ENCODE data around the gene ZNF823.
A peak's percentile ranks its signal among the peaks of the same experiment; 100 is the strongest.

The ZNF823 gene

GRCh38 chr19:11737964-11738745 lies 591 bp downstream of the ZNF823 start:
- Histone ChIP-seq H3K23ac (ENCODE audit: low read length in 2 of 2) (peak overlapping the region; percentile 60 to 97), H3K79me1 (replicated peaks; ENCODE audit: low read length, poor library complexity, severe bottlenecking) (peaks cover 15% of the 10 kb centered on the region), H2BK12ac (ENCODE audit: low read length in 2 of 2) (peak overlapping the region in 1 of 2 experiments; percentile 82), H2BK15ac (ENCODE audit: low read depth, poor library complexity, severe bottlenecking) (peak overlapping the region; percentile 93), H4K91ac (ENCODE audit: low read length) (peak overlapping the region; percentile 50), H3K9me3 (ENCODE audit: control insufficient read depth, low read length) (no peaks in the 10 kb centered on the region), H2AK5ac (ENCODE audit: low read length, severe bottlenecking) (no peak overlapping the region), H3K4me1 (ENCODE audit: control insufficient read depth, insufficient read depth, low read depth, low read length) (peaks cover 7% of the 10 kb centered on the region), H3K4ac (ENCODE audit: low read depth in 1 of 2, low read length in 2 of 2) (peak overlapping the region in 1 of 2 experiments; percentile 92), H3K14ac (ENCODE audit: low read length in 2 of 2) (peak overlapping the region in 1 of 2 experiments; percentile 89), H3K9ac (ENCODE audit: low read length) (peak overlapping the region; percentile 91), H3K18ac (ENCODE audit: low read depth in 1 of 2, low read length in 2 of 2) (peak overlapping the region; percentile 77 to 92), H3K36me3 (ENCODE audit: control insufficient read depth in 1 of 2, insufficient read depth in 2 of 2, low read depth in 1 of 2, low read length in 2 of 2) (no peaks in the 10 kb centered on the region), H3K27me3 (ENCODE audit: control insufficient read depth in 1 of 2, insufficient read depth in 1 of 2, low read length in 2 of 2) (no peaks in the 10 kb centered on the region), H2AFZ (ENCODE audit: low read depth, low read length) (peak overlapping the region; percentile 60), H2BK120ac (ENCODE audit: low read depth, low read length) (peak overlapping the region; percentile 98), H3K4me3 (ENCODE audit: insufficient read depth in 1 of 2, low read depth in 1 of 2, low read length in 2 of 2) (peak overlapping the region; percentile 93 to 94), H4K8ac (ENCODE audit: low read length) (no peak overlapping the region), H3K27ac (ENCODE audit: low read length, poor library complexity, severe bottlenecking) (peak overlapping the region; percentile 82), H3K4me2 (ENCODE audit: low read length, poor library complexity, severe bottlenecking) (peak overlapping the region; percentile 71), H2BK5ac (ENCODE audit: low read depth, low read length, poor library complexity, severe bottlenecking) (peak overlapping the region; percentile 8)
- peak; percentile 48 for DNase-seq
- under 1% methylated on average over 51 of the region's 52 CpGs for WGBS

GRCh38 chr19:11736696-11737095 lies 2.0 kb downstream of the ZNF823 start:
- whole genome bisulfite sequencing = 3% methylated on average over 1 of the region's 2 CpGs
- H4K8ac ChIP-seq (ENCODE audit: low read length) = no peak overlapping the region
- no peaks in the 10 kb centered on the region for H3K27me3 ChIP-seq (ENCODE audit: control insufficient read depth in 1 of 2, insufficient read depth in 1 of 2, low read length in 2 of 2)
- no peak overlapping the region for H3K4me2 ChIP-seq (ENCODE audit: low read length, poor library complexity, severe bottlenecking)
- no peak overlapping the region for H4K91ac ChIP-seq (ENCODE audit: low read length)
- no peak overlapping the region for H2BK120ac ChIP-seq (ENCODE audit: low read depth, low read length)
- peak overlapping the region in 1 of 2 experiments; percentile 23 for H3K4me3 ChIP-seq (ENCODE audit: insufficient read depth in 1 of 2, low read depth in 1 of 2, low read length in 2 of 2)
- peaks cover 7% of the 10 kb centered on the region for H3K4me1 ChIP-seq (ENCODE audit: control insufficient read depth, insufficient read depth, low read depth, low read length)
- H3K9me3 ChIP-seq (ENCODE audit: control insufficient read depth, low read length) = no peaks in the 10 kb centered on the region
- H3K23ac ChIP-seq (ENCODE audit: low read length in 2 of 2) = no peak overlapping the region
- no peak overlapping the region for H3K14ac ChIP-seq (ENCODE audit: low read length in 2 of 2)
- DNase-seq = peak; percentile 68
- H3K36me3 ChIP-seq (ENCODE audit: control insufficient read depth in 1 of 2, insufficient read depth in 2 of 2, low read depth in 1 of 2, low read length in 2 of 2) = peaks cover 0 to 5% of the 10 kb centered on the region in 2 experiments
- H2BK5ac ChIP-seq (ENCODE audit: low read depth, low read length, poor library complexity, severe bottlenecking) = no peak overlapping the region
- no peak overlapping the region for H3K4ac ChIP-seq (ENCODE audit: low read depth in 1 of 2, low read length in 2 of 2)
- H3K9ac ChIP-seq (ENCODE audit: low read length) = peak overlapping the region; percentile 15
- no peak overlapping the region for H3K27ac ChIP-seq (ENCODE audit: low read length, poor library complexity, severe bottlenecking)
- no peak overlapping the region for H2BK12ac ChIP-seq (ENCODE audit: low read length in 2 of 2)
- no peak overlapping the region for H2AK5ac ChIP-seq (ENCODE audit: low read length, severe bottlenecking)
- H3K18ac ChIP-seq (ENCODE audit: low read depth in 1 of 2, low read length in 2 of 2) = no peak overlapping the region
- peaks cover 19% of the 10 kb centered on the region for H3K79me1 ChIP-seq (replicated peaks; ENCODE audit: low read length, poor library complexity, severe bottlenecking)
- no peak overlapping the region for H2AFZ ChIP-seq (ENCODE audit: low read depth, low read length)
- H2BK15ac ChIP-seq (ENCODE audit: low read depth, poor library complexity, severe bottlenecking) = no peak overlapping the region

- Histone ChIP-seq H2BK15ac (ENCODE audit: low read depth, poor library complexity, severe bottlenecking) (no peak overlapping the region), H2BK120ac (ENCODE audit: low read depth, low read length) (no peak overlapping the region), H3K4ac (ENCODE audit: low read depth in 1 of 2, low read length in 2 of 2) (no peak overlapping the region), H3K18ac (ENCODE audit: low read depth in 1 of 2, low read length in 2 of 2) (no peak overlapping the region), H3K4me1 (ENCODE audit: control insufficient read depth, insufficient read depth, low read depth, low read length) (peaks cover 7% of the 10 kb centered on the region), H3K27me3 (ENCODE audit: control insufficient read depth in 1 of 2, insufficient read depth in 1 of 2, low read length in 2 of 2) (no peaks in the 10 kb centered on the region), H4K8ac (ENCODE audit: low read length) (no peak overlapping the region), H2BK12ac (ENCODE audit: low read length in 2 of 2) (no peak overlapping the region), H2AK5ac (ENCODE audit: low read length, severe bottlenecking) (no peak overlapping the region), H3K23ac (ENCODE audit: low read length in 2 of 2) (no peak overlapping the region), H3K14ac (ENCODE audit: low read length in 2 of 2) (no peak overlapping the region), H3K4me2 (ENCODE audit: low read length, poor library complexity, severe bottlenecking) (no peak overlapping the region), H3K4me3 (ENCODE audit: insufficient read depth in 1 of 2, low read depth in 1 of 2, low read length in 2 of 2) (no peak overlapping the region), H3K36me3 (ENCODE audit: control insufficient read depth in 1 of 2, insufficient read depth in 2 of 2, low read depth in 1 of 2, low read length in 2 of 2) (peaks cover 3 to 13% of the 10 kb centered on the region in 2 experiments), H3K79me1 (replicated peaks; ENCODE audit: low read length, poor library complexity, severe bottlenecking) (peaks cover 22% of the 10 kb centered on the region), H4K91ac (ENCODE audit: low read length) (no peak overlapping the region), H2AFZ (ENCODE audit: low read depth, low read length) (no peak overlapping the region), H3K9me3 (ENCODE audit: control insufficient read depth, low read length) (no peaks in the 10 kb centered on the region), H3K9ac (ENCODE audit: low read length) (no peak overlapping the region), H2BK5ac (ENCODE audit: low read depth, low read length, poor library complexity, severe bottlenecking) (no peak overlapping the region), H3K27ac (ENCODE audit: low read length, poor library complexity, severe bottlenecking) (no peak overlapping the region)
- no peak for DNase-seq
- WGBS = no CpG with 5 or more reads among the region's 1 CpG
Observed at GRCh38 chr19:11735375-11735774, 3.4 kb downstream of the ZNF823 start.

- Histone ChIP-seq H2BK15ac (ENCODE audit: low read depth, poor library complexity, severe bottlenecking) (no peak overlapping the region), H4K91ac (ENCODE audit: low read length) (no peak overlapping the region), H2BK5ac (ENCODE audit: low read depth, low read length, poor library complexity, severe bottlenecking) (no peak overlapping the region), H3K9me3 (ENCODE audit: control insufficient read depth, low read length) (peaks cover 27% of the 10 kb centered on the region), H3K4me3 (ENCODE audit: insufficient read depth in 1 of 2, low read depth in 1 of 2, low read length in 2 of 2) (no peak overlapping the region), H3K36me3 (ENCODE audit: control insufficient read depth in 1 of 2, insufficient read depth in 2 of 2, low read depth in 1 of 2, low read length in 2 of 2) (peaks cover 15 to 25% of the 10 kb centered on the region in 2 experiments), H3K79me1 (replicated peaks; ENCODE audit: low read length, poor library complexity, severe bottlenecking) (peaks cover 32% of the 10 kb centered on the region), H3K4me1 (ENCODE audit: control insufficient read depth, insufficient read depth, low read depth, low read length) (no peaks in the 10 kb centered on the region), H3K4me2 (ENCODE audit: low read length, poor library complexity, severe bottlenecking) (no peak overlapping the region), H3K9ac (ENCODE audit: low read length) (no peak overlapping the region), H3K27ac (ENCODE audit: low read length, poor library complexity, severe bottlenecking) (no peak overlapping the region), H3K18ac (ENCODE audit: low read depth in 1 of 2, low read length in 2 of 2) (no peak overlapping the region), H2AFZ (ENCODE audit: low read depth, low read length) (no peak overlapping the region), H2BK120ac (ENCODE audit: low read depth, low read length) (no peak overlapping the region), H3K14ac (ENCODE audit: low read length in 2 of 2) (no peak overlapping the region), H3K23ac (ENCODE audit: low read length in 2 of 2) (no peak overlapping the region), H2AK5ac (ENCODE audit: low read length, severe bottlenecking) (no peak overlapping the region), H3K4ac (ENCODE audit: low read depth in 1 of 2, low read length in 2 of 2) (no peak overlapping the region), H4K8ac (ENCODE audit: low read length) (no peak overlapping the region), H3K27me3 (ENCODE audit: control insufficient read depth in 1 of 2, insufficient read depth in 1 of 2, low read length in 2 of 2) (no peaks in the 10 kb centered on the region), H2BK12ac (ENCODE audit: low read length in 2 of 2) (no peak overlapping the region)
- no peak for DNase-seq
- 95% methylated on average over 4 of the region's 4 CpGs for WGBS
Observed at GRCh38 chr19:11729586-11729985, 9.2 kb downstream of the ZNF823 start.

Data from mesenchymal stem cell (in vitro differentiated cells and primary cell).